Upper lobe of left lung (tissue), 4 donors: Measurements from ENCODE around the gene DERL3.

Experiments
- EP300 ChIP-seq, 4 donors: sonication (generic); formaldehyde crosslinking; IDR thresholded peaks; one replicate each; pipeline ENCODE4 v1.5.1; 2017; ENCODE audit warnings: antibody characterized with exemption in 4 of 4, control low read depth in 2 of 4
- POLR2AphosphoS5 ChIP-seq, 2 donors: sonication (generic); formaldehyde crosslinking; IDR thresholded peaks; one replicate each; pipeline ENCODE4 v1.5.1; 2017; ENCODE audit warnings: antibody characterized with exemption in 2 of 2
- TF ChIP-seq, protein P1 (sequence below), 6 experiments: fragments of 450-650 bp in 4 of 6; fragments of 200-600 bp in 2 of 6; sonication (generic) in 2 of 6; IDR thresholded peaks; one replicate each; pipeline ENCODE4 v1.5.1; 2016 to 2019; ENCODE audit warnings: antibody characterized with exemption in 6 of 6

GRCh38 chr22:23850136-23850611 is 11.4 kb upstream of the DERL3 start:
- TF ChIP-seq, protein P1, sequence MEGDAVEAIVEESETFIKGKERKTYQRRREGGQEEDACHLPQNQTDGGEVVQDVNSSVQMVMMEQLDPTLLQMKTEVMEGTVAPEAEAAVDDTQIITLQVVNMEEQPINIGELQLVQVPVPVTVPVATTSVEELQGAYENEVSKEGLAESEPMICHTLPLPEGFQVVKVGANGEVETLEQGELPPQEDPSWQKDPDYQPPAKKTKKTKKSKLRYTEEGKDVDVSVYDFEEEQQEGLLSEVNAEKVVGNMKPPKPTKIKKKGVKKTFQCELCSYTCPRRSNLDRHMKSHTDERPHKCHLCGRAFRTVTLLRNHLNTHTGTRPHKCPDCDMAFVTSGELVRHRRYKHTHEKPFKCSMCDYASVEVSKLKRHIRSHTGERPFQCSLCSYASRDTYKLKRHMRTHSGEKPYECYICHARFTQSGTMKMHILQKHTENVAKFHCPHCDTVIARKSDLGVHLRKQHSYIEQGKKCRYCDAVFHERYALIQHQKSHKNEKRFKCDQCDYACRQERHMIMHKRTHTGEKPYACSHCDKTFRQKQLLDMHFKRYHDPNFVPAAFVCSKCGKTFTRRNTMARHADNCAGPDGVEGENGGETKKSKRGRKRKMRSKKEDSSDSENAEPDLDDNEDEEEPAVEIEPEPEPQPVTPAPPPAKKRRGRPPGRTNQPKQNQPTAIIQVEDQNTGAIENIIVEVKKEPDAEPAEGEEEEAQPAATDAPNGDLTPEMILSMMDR (IDR thresholded peaks at IDR 0.05): no peak
- TF ChIP-seq POLR2AphosphoS5 (IDR thresholded peaks at IDR 0.05) (no peak), EP300 (IDR thresholded peaks at IDR 0.05) (no peak)
